H1 (cell line): ENCODE measurements around the gene RNF126. TPM values are rescaled to one million over a fixed set of nuclear protein-coding genes. Genes with fewer than 3 reads are reported as not detected.

ENCODE experiments used
- CREB1 ChIP-seq: IDR thresholded peaks from 2 replicates; pipeline ENCODE4 v1.6.1; 2012; ENCODE audit warnings: inconsistent platforms
- KDM1A ChIP-seq: fragments of 200-600, 300-600 bp; sonication (generic); IDR thresholded peaks from 2 replicates; pipeline ENCODE4 v1.7.1; 2016; ENCODE audit warnings: mild to moderate bottlenecking, low read length, borderline replicate concordance
- RFX5 ChIP-seq: IDR thresholded peaks from 2 replicates; pipeline ENCODE4 v1.6.1; 2011; ENCODE audit warnings: low read depth, low read length, improper control_type of control experiment, borderline replicate concordance
- polyA plus RNA-seq, 7 experiments: library from polyadenylated mRNA; depleted of rRNA in 3 of 7; stranded (reverse) in 5 of 7; unstranded in 2 of 7; fragments of >200 nt in 5 of 7; fragments of 200-250 nt in 2 of 7; gene quantifications; 1 replicate in 5 of 7; 2 replicates in 1 of 7; 4 replicates in 1 of 7; pipeline versions ENCODE4 v1.2.1 to v1.2.3, GENCODE V29; 2011 to 2013; ENCODE audit warnings: missing spikeins in 2 of 7, mixed read lengths in 2 of 7
- total RNA-seq: library from RNA; stranded (reverse); fragmentation: NEBNext Ultra II Directional; extraction: Animal tissue kit (Norgen Biotek cat#: 25700); gene quantifications from 2 replicates; pipeline ENCODE4 v1.2.1, GENCODE V29; 2021
- TF ChIP-seq, protein P1 (sequence below): IDR thresholded peaks from 2 replicates; pipeline ENCODE4 v1.6.1; 2011; ENCODE audit warnings: low read length, improper control_type of control experiment

RNF126 gene
- total and polyA plus RNA-seq, 2 of the 8 experiments (the other 6 are each of a cell fraction or from before 2014, with no cell fraction given) = 21.8 to 68.0 TPM

DNA sequence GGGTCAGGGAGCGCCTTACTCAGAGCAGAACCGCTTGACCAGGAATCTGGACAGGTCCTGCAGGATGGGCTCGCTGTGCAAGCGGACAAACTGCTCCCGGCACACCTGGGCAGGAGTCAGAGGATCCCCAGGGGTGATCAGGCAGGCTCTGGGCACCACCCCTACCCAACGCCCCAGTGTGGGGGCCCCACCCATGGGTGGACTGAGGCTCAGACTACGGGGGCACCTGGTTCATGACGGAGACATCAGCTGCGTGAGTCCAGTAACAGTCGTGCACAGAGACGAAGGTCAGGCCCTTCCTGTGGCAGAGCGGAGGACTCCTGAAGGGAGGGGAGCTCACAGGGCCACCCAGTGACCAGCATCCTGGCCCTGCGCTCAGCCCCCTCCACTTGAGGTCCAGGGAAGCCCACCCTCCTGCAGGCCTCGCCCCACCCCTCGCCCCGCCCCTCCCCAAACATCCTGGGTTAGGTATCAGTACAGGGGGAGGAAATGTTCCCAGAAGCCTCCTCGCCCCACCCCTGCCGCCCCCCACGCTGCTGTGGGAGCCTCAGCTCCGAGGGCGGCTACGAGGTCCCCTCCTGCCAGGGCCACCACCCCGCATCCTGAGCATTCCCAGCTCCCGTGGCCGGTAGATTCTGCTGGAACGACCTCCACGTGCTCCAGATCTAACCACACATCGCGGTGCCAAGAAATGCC, 45.3 kb downstream of the RNF126 start (continued):
- no peak for TF ChIP-seq KDM1A
- TF ChIP-seq RFX5 = no peak
- TF ChIP-seq CREB1 = no peak
- TF ChIP-seq, protein P1, sequence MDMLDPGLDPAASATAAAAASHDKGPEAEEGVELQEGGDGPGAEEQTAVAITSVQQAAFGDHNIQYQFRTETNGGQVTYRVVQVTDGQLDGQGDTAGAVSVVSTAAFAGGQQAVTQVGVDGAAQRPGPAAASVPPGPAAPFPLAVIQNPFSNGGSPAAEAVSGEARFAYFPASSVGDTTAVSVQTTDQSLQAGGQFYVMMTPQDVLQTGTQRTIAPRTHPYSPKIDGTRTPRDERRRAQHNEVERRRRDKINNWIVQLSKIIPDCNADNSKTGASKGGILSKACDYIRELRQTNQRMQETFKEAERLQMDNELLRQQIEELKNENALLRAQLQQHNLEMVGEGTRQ = no peak
